ENCODE data around the gene TMEM131. TPM values are rescaled to one million over a fixed set of nuclear protein-coding genes. Genes with fewer than 3 reads are reported as not detected.

Gene TMEM131
- total and polyA plus RNA-seq, 2 experiments from 2014 or later, result 9.2 to 22.7 TPM

DNA sequence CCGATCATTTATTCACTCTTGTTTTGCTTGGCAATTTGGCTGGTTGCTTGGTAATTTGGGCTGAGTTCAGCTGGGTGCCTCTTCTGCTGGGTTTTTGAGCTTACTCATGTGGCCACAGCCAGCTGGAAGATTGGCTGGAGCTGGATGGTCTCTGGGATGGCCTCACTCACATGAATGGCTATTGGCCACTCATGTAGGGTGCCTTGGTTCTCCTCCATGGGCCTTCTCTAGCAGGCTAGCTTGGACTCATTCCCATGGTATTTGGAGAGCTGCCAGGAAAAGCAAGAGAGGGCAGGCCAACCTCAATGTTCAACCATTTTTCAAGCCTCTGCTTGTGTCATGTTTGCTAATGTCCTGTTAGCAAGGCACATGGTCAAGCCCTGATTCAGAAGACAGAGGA, 265.5 kb downstream of the TMEM131 start:
- Mint-ChIP-seq H3K36me3 (ENCODE audit: low read depth) (no peaks in the 10 kb centered on the region; the same call in 2 of the 3 replicates), H3K4me3 (no peak overlapping the region), H3K4me1 (no peaks in the 10 kb centered on the region; the same call in 2 of the 3 replicates), H3K9me3 (peaks cover 5% of the 10 kb centered on the region; the same call in 1 of the 3 replicates), H3K27me3 (ENCODE audit: insufficient read depth, low read depth, poor library complexity) (peaks cover 6% of the 10 kb centered on the region), H3K27ac (no peak overlapping the region)
- Histone ChIP-seq H4K20me1 (replicated peaks; ENCODE audit: insufficient read depth) (no peaks in the 10 kb centered on the region), H2AFZ (no peak overlapping the region), H3F3A (replicated peaks; ENCODE audit: low read depth) (no peaks in the 10 kb centered on the region), H3K27me3 (ENCODE audit: insufficient read depth) (no peaks in the 10 kb centered on the region), H3K4me3 (no peak overlapping the region), H3K79me2 (replicated peaks; ENCODE audit: insufficient read depth) (no peaks in the 10 kb centered on the region), H3K27ac (ENCODE audit: low read depth) (no peak overlapping the region), H3K4me1 (ENCODE audit: insufficient read depth) (no peaks in the 10 kb centered on the region), H3K36me3 (ENCODE audit: insufficient read depth) (no peaks in the 10 kb centered on the region), H3K4me2 (no peak overlapping the region), H3K9me2 (ENCODE audit: insufficient read depth) (no peaks in the 10 kb centered on the region)
- TF ChIP-seq, protein P1, sequence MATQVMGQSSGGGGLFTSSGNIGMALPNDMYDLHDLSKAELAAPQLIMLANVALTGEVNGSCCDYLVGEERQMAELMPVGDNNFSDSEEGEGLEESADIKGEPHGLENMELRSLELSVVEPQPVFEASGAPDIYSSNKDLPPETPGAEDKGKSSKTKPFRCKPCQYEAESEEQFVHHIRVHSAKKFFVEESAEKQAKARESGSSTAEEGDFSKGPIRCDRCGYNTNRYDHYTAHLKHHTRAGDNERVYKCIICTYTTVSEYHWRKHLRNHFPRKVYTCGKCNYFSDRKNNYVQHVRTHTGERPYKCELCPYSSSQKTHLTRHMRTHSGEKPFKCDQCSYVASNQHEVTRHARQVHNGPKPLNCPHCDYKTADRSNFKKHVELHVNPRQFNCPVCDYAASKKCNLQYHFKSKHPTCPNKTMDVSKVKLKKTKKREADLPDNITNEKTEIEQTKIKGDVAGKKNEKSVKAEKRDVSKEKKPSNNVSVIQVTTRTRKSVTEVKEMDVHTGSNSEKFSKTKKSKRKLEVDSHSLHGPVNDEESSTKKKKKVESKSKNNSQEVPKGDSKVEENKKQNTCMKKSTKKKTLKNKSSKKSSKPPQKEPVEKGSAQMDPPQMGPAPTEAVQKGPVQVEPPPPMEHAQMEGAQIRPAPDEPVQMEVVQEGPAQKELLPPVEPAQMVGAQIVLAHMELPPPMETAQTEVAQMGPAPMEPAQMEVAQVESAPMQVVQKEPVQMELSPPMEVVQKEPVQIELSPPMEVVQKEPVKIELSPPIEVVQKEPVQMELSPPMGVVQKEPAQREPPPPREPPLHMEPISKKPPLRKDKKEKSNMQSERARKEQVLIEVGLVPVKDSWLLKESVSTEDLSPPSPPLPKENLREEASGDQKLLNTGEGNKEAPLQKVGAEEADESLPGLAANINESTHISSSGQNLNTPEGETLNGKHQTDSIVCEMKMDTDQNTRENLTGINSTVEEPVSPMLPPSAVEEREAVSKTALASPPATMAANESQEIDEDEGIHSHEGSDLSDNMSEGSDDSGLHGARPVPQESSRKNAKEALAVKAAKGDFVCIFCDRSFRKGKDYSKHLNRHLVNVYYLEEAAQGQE (IDR thresholded peaks at IDR 0.05; ENCODE audit: unreplicated experiment), result no peak
- TF ChIP-seq ZNF331 (CRISPR knock-in tag; IDR thresholded peaks at IDR 0.05; ENCODE audit: low read depth), result peak; percentile 88
- ATAC-seq, result no peak
- DNase-seq (ENCODE audit: low spot score), result no peak

DNA sequence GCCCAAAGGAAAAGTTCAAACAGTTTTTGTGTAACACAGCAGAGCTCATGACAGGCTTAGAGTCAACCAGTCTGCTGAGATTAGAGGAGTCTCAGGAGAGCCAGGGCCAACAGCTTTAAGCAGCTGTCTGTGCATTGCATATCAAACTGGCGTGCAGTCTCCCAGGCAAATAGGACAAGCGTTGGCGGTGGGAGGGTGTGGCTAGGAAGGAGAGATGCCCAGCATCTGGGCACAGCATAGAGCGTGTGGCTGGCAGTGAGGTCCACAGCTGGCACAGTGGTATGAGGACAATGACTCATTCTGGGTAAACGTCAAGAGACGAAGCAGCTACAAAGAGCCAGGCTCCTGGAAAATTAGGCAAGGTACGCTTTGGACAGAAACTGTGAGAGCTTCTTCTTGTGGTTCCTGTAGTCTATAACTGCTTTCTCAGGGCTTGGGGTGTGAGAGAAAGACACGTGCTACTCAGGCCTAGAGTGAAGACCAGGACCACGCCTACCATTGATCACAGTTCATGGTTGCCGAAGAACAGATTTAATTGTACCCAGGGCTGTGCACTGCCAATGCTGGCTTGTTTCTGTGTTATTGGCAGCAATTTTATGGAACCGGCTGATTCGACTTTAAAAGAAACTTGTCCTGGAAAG, 267.5 kb downstream of the TMEM131 start:
- H3K27me3 Mint-ChIP-seq (ENCODE audit: insufficient read depth, low read depth, poor library complexity), result peaks cover 6% of the 10 kb centered on the region
- no peaks in the 10 kb centered on the region for H3K4me1 ChIP-seq (ENCODE audit: insufficient read depth)
- H3K36me3 Mint-ChIP-seq (ENCODE audit: low read depth), result no peaks in the 10 kb centered on the region; the same call in 2 of the 3 replicates
- H3K79me2 ChIP-seq (replicated peaks; ENCODE audit: insufficient read depth), result no peaks in the 10 kb centered on the region
- peak overlapping the region; percentile 14; the same call in 1 of the 2 replicates for H2AFZ ChIP-seq
- H3K9me2 ChIP-seq (ENCODE audit: insufficient read depth), result no peaks in the 10 kb centered on the region
- no peak overlapping the region for H3K27ac ChIP-seq (ENCODE audit: low read depth)
- no peaks in the 10 kb centered on the region for H3K27me3 ChIP-seq (ENCODE audit: insufficient read depth)
- no peak overlapping the region for H3K4me3 ChIP-seq
- ATAC-seq (no peak), DNase-seq (ENCODE audit: low spot score) (no peak)
- H3K27ac Mint-ChIP-seq, result no peak overlapping the region
- no peaks in the 10 kb centered on the region for H3F3A ChIP-seq (replicated peaks; ENCODE audit: low read depth)
- H3K36me3 ChIP-seq (ENCODE audit: insufficient read depth), result no peaks in the 10 kb centered on the region
- H3K9me3 Mint-ChIP-seq, result peaks cover 5% of the 10 kb centered on the region; the same call in 1 of the 3 replicates
- TF ChIP-seq ZNF114 (CRISPR knock-in tag; IDR thresholded peaks at IDR 0.05), result no peak
- no peak for TF ChIP-seq EZH2phosphoT487 (IDR thresholded peaks at IDR 0.05; ENCODE audit: unreplicated experiment)
- TF ChIP-seq NANOG (IDR thresholded peaks at IDR 0.05; ENCODE audit: borderline replicate concordance), result no peak
- no peak for TF ChIP-seq ZNF331 (CRISPR knock-in tag; IDR thresholded peaks at IDR 0.05; ENCODE audit: low read depth)
- H3K4me2 ChIP-seq, result no peak overlapping the region
- H3K4me3 Mint-ChIP-seq, result no peak overlapping the region
- H4K20me1 ChIP-seq (replicated peaks; ENCODE audit: insufficient read depth), result no peaks in the 10 kb centered on the region
- H3K4me1 Mint-ChIP-seq, result no peaks in the 10 kb centered on the region; the same call in 2 of the 3 replicates

DNA sequence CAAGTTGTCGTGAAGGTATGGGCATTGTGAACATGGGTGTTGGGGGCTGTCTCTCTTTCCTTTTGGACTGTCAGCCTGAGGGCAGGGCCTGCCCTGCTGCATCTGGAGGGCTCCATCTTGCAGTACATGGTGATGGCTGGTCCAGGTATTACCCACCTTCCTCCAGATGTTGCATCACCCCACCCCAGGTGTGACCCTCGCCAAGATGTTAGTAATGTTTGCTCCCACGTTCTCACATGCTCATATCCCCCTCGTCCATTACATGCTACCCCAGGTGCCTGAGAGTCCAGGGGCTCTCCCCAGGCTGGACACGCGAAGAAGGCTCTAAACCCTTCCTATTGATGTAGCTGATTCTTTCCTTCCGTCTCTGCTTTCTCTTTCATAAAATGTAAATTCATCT, 268.5 kb downstream of the TMEM131 start:
- Mint-ChIP-seq H3K36me3 (ENCODE audit: low read depth) (no peaks in the 10 kb centered on the region; the same call in 2 of the 3 replicates), H3K27ac (no peak overlapping the region), H3K4me3 (no peak overlapping the region), H3K9me3 (peaks cover 5% of the 10 kb centered on the region; the same call in 1 of the 3 replicates), H3K4me1 (no peaks in the 10 kb centered on the region; the same call in 2 of the 3 replicates), H3K27me3 (ENCODE audit: insufficient read depth, low read depth, poor library complexity) (peaks cover 6% of the 10 kb centered on the region)
- no peaks in the 10 kb centered on the region for H3K9me2 ChIP-seq (ENCODE audit: insufficient read depth)
- no peak overlapping the region for H3K4me2 ChIP-seq
- H3K4me3 ChIP-seq, result no peak overlapping the region
- no peaks in the 10 kb centered on the region for H4K20me1 ChIP-seq (replicated peaks; ENCODE audit: insufficient read depth)
- no peaks in the 10 kb centered on the region for H3K79me2 ChIP-seq (replicated peaks; ENCODE audit: insufficient read depth)
- H3K27me3 ChIP-seq (ENCODE audit: insufficient read depth), result no peaks in the 10 kb centered on the region
- H2AFZ ChIP-seq, result no peak overlapping the region
- ATAC-seq (no peak), DNase-seq (ENCODE audit: low spot score) (no peak)
- no peaks in the 10 kb centered on the region for H3K4me1 ChIP-seq (ENCODE audit: insufficient read depth)
- H3K27ac ChIP-seq (ENCODE audit: low read depth), result no peak overlapping the region
- no peaks in the 10 kb centered on the region for H3K36me3 ChIP-seq (ENCODE audit: insufficient read depth)
- no peaks in the 10 kb centered on the region for H3F3A ChIP-seq (replicated peaks; ENCODE audit: low read depth)
- TF ChIP-seq, protein P1 (IDR thresholded peaks at IDR 0.05; ENCODE audit: unreplicated experiment), result no peak
- TF ChIP-seq EZH2phosphoT487 (IDR thresholded peaks at IDR 0.05; ENCODE audit: unreplicated experiment) (no peak), ZNF331 (CRISPR knock-in tag; IDR thresholded peaks at IDR 0.05; ENCODE audit: low read depth) (no peak), EZH2 (IDR thresholded peaks at IDR 0.05; ENCODE audit: low read depth, unreplicated experiment) (no peak)
- TF ChIP-seq, protein P2, sequence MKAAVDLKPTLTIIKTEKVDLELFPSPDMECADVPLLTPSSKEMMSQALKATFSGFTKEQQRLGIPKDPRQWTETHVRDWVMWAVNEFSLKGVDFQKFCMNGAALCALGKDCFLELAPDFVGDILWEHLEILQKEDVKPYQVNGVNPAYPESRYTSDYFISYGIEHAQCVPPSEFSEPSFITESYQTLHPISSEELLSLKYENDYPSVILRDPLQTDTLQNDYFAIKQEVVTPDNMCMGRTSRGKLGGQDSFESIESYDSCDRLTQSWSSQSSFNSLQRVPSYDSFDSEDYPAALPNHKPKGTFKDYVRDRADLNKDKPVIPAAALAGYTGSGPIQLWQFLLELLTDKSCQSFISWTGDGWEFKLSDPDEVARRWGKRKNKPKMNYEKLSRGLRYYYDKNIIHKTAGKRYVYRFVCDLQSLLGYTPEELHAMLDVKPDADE (IDR thresholded peaks at IDR 0.05), result no peak
